K562 (cell line): ENCODE results near the gene NUAK2. TPM values are rescaled to one million over a fixed set of nuclear protein-coding genes. Genes with fewer than 3 reads are reported as not detected.

Source experiments
- BRCA1 ChIP-seq, 2 experiments: fragments of 450-650 bp in 1 of 2; sonication (generic) in 1 of 2; formaldehyde crosslinking in 1 of 2; IDR thresholded peaks; 2 replicates each; pipeline versions ENCODE4 v1.5.0 to v1.6.1; 2017 to 2020; ENCODE audit warnings: mild to moderate bottlenecking in 1 of 2, missing genetic modification reagents in 1 of 2
- BRD4 ChIP-seq: fragments of 200-600 bp; sonication (generic); IDR thresholded peaks from 2 replicates; pipeline ENCODE4 v1.6.1; 2017; ENCODE audit warnings: inconsistent platforms
- ELF2 ChIP-seq: fragments of 250-450 bp; sonication (Bioruptor Pico); IDR thresholded peaks from 2 replicates; pipeline ENCODE4 v1.5.0; 2021; ENCODE audit warnings: mild to moderate bottlenecking
- RCOR1 ChIP-seq, 2 experiments: IDR thresholded peaks; 2 replicates each; pipeline ENCODE4 v1.6.1; 2012; ENCODE audit warnings: low read depth in 2 of 2, low read length in 2 of 2, borderline replicate concordance in 1 of 2, improper control_type of control experiment in 1 of 2
- YY1 ChIP-seq, 3 experiments: IDR thresholded peaks; 2 replicates each; pipeline ENCODE4 v1.6.1; 2011; ENCODE audit warnings: low read length in 2 of 3, mild to moderate bottlenecking in 2 of 3, moderate library complexity in 2 of 3, borderline replicate concordance in 1 of 3, control low read depth in 1 of 3, low read depth in 1 of 3; ENCODE audit not compliant: insufficient read depth in 3 of 3, insufficient replicate concordance in 2 of 3, control insufficient read depth in 1 of 3, insufficient read length in 1 of 3; ENCODE audit errors: extremely low read depth in 1 of 3
- ZBTB12 ChIP-seq: fragments of 250-450 bp; sonication (Bioruptor Pico); IDR thresholded peaks from 2 replicates; pipeline ENCODE4 v1.4.0; 2020
- ZNF586 ChIP-seq: fragments of 450-650 bp; formaldehyde crosslinking; conservative IDR thresholded peaks from 2 replicates; pipeline ENCODE4 v1.4.0; 2020; ENCODE audit warnings: mild to moderate bottlenecking, moderate library complexity
- polyA plus RNA-seq, 8 experiments: library from polyadenylated mRNA; depleted of rRNA in 4 of 8; stranded (reverse) in 5 of 8; unstranded in 3 of 8; fragments of >200 nt; fragmentation: Nextera tagmentation in 2 of 8; fragmentation: Illumina TruSeq in 1 of 8; extraction: Ambion mirVana in 2 of 8; extraction: Trizol in 1 of 8; gene quantifications; 2 replicates each; pipeline versions ENCODE4 v1.2.1 to v1.2.3, GENCODE V29; 2011 to 2014; ENCODE audit warnings: inconsistent platforms in 1 of 8, missing spikeins in 1 of 8
- total RNA-seq, 7 experiments: library from RNA; depleted of rRNA in 6 of 7; stranded (reverse); fragments of >200 nt in 6 of 7; fragmentation: Illumina TruSeq in 2 of 7; extraction: Trizol in 2 of 7; gene quantifications; 2 replicates each; pipeline versions ENCODE4 v1.2.1 to v1.2.3, GENCODE V29; 2011 to 2021; ENCODE audit warnings: low replicate concordance in 1 of 7
- TF ChIP-seq, protein P1 (sequence below): fragments of 450-650 bp; IDR thresholded peaks from 2 replicates; pipeline ENCODE4 v1.7.1; 2018; ENCODE audit warnings: mild to moderate bottlenecking, low read depth; ENCODE audit not compliant: partially characterized antibody

Gene NUAK2
- total and polyA plus RNA-seq, 9 of the 15 experiments (the other 6 are each of a cell fraction or from before 2014, with no cell fraction given), result 0.04 to 0.44 (median 0.14) TPM

DNA sequence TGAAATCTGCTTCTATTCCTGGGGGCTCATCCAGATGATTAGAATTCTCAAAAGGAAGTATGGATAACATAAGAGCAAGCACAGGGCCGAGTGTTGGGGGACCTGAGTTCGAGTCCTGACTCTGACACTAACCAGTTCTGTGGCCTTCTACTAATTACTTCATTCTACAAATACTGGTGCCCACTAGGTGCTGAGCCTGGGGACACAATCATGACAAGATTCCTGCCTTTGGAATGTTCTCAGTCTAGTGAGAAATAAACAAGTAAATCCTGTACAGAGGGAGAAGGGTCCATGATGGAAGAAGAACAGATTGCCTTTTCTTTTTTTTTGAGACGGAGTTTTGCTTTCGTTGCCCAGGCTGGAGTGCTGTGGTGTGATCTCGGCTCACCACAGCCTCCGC lies 2.2 kb upstream of the NUAK2 start (continued):
- TF ChIP-seq ELF2 (CRISPR knock-in tag), result no peak
- TF ChIP-seq, protein P1, sequence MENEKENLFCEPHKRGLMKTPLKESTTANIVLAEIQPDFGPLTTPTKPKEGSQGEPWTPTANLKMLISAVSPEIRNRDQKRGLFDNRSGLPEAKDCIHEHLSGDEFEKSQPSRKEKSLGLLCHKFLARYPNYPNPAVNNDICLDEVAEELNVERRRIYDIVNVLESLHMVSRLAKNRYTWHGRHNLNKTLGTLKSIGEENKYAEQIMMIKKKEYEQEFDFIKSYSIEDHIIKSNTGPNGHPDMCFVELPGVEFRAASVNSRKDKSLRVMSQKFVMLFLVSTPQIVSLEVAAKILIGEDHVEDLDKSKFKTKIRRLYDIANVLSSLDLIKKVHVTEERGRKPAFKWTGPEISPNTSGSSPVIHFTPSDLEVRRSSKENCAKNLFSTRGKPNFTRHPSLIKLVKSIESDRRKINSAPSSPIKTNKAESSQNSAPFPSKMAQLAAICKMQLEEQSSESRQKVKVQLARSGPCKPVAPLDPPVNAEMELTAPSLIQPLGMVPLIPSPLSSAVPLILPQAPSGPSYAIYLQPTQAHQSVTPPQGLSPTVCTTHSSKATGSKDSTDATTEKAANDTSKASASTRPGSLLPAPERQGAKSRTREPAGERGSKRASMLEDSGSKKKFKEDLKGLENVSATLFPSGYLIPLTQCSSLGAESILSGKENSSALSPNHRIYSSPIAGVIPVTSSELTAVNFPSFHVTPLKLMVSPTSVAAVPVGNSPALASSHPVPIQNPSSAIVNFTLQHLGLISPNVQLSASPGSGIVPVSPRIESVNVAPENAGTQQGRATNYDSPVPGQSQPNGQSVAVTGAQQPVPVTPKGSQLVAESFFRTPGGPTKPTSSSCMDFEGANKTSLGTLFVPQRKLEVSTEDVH, result no peak
- TF ChIP-seq BRD4, result no peak
- no peak for TF ChIP-seq BRCA1 (IDR thresholded peaks at IDR 0.05)
- TF ChIP-seq BRCA1 (CRISPR knock-in tag; IDR thresholded peaks at IDR 0.05), result no peak
- TF ChIP-seq YY1 (IDR thresholded peaks at IDR 0.05; ENCODE audit: borderline replicate concordance in 1 of 3, control insufficient read depth in 1 of 3, extremely low read depth in 1 of 3, insufficient read depth in 3 of 3, insufficient read length in 1 of 3, insufficient replicate concordance in 2 of 3, low read depth in 1 of 3, low read length in 2 of 3), result no peak
- TF ChIP-seq ZBTB12 (CRISPR knock-in tag), result no peak
- no peak for TF ChIP-seq RCOR1 (IDR thresholded peaks at IDR 0.05; ENCODE audit: borderline replicate concordance in 1 of 2, low read depth in 2 of 2, low read length in 2 of 2)
- TF ChIP-seq ZNF586, result no peak
